WTC11 (cell line): ENCODE results near the gene GTF3C4. TPM values are rescaled to one million over a fixed set of nuclear protein-coding genes. Genes with fewer than 3 reads are reported as not detected.

Experiments used
- ATAC-seq: fragments of 200-7000 bp; cut with Tn5 transposase; 2 replicates; pipeline ENCODE4 v1.10.0; 2021; ENCODE audit warnings: mild to moderate bottlenecking, moderate library complexity
- CTCF ChIA-PET: fragments of 300-600 bp; sonication (Branson Sonifier 250); formaldehyde crosslinking; loops from one replicate; lab custom pipeline; 2021; ENCODE audit warnings: antibody characterized with exemption; lab: Charles Lee
- POLR2A ChIA-PET: fragments of 350-600 bp; sonication (Branson Sonifier 250); formaldehyde crosslinking; loops from one replicate; lab custom pipeline; 2021; ENCODE audit warnings: antibody characterized with exemption; lab: Charles Lee
- DNase-seq: peaks from one replicate; pipeline ENCODE4 v3.0.0; 2021; ENCODE audit warnings: low spot score
- H3K27ac Mint-ChIP-seq: 2 replicates; pipeline ENCODE4 v1.8.0; 2021; ENCODE audit warnings: mixed read lengths
- H3K27me3 Mint-ChIP-seq: 2 replicates; pipeline ENCODE4 v1.8.0; 2021; ENCODE audit warnings: low read depth, mild to moderate bottlenecking, moderate library complexity, mixed read lengths
- H3K36me3 Mint-ChIP-seq: 2 replicates; pipeline ENCODE4 v1.8.0; 2021; ENCODE audit warnings: mixed read lengths
- H3K4me1 Mint-ChIP-seq: 2 replicates; pipeline ENCODE4 v1.8.0; 2022; ENCODE audit warnings: mixed read lengths
- H3K4me3 Mint-ChIP-seq: 2 replicates; pipeline ENCODE4 v1.8.0; 2021; ENCODE audit warnings: mild to moderate bottlenecking, moderate library complexity, mixed read lengths
- H3K9me3 Mint-ChIP-seq: 2 replicates; pipeline ENCODE4 v1.8.0; 2021; ENCODE audit warnings: mixed read lengths
- ARID4B ChIP-seq: sonication (generic); formaldehyde crosslinking; IDR thresholded peaks from 2 replicates; pipeline ENCODE4 v1.8.0; 2023; ENCODE audit warnings: missing genetic modification reagents, mild to moderate bottlenecking, borderline replicate concordance
- CDX4 ChIP-seq: fragments of 250-450 bp; sonication (Bioruptor Pico); IDR thresholded peaks from 2 replicates; pipeline ENCODE4 v1.9.0; 2021; ENCODE audit warnings: moderate library complexity, mild to moderate bottlenecking, inconsistent platforms, borderline replicate concordance
- ELF4 ChIP-seq: sonication (generic); formaldehyde crosslinking; IDR thresholded peaks from 2 replicates; pipeline ENCODE4 v1.8.1; 2022; ENCODE audit warnings: low read depth, mild to moderate bottlenecking, moderate library complexity, missing genetic modification reagents
- ERG ChIP-seq: fragments of 250-450 bp; sonication (Bioruptor Pico); IDR thresholded peaks from 2 replicates; pipeline ENCODE4 v1.8.0; 2021; ENCODE audit warnings: mild to moderate bottlenecking
- GABPB1 ChIP-seq: sonication (generic); formaldehyde crosslinking; IDR thresholded peaks from 2 replicates; pipeline ENCODE4 v1.8.1; 2023; ENCODE audit warnings: mild to moderate bottlenecking, missing genetic modification reagents
- MLX ChIP-seq: sonication (generic); formaldehyde crosslinking; IDR thresholded peaks from 2 replicates; pipeline ENCODE4 v1.8.1; 2023; ENCODE audit warnings: mild to moderate bottlenecking, missing genetic modification reagents, moderate library complexity
- MXD4 ChIP-seq: fragments of 250-450 bp; sonication (Bioruptor Pico); IDR thresholded peaks from 2 replicates; pipeline ENCODE4 v1.8.0; 2021; ENCODE audit warnings: mild to moderate bottlenecking, moderate library complexity, borderline replicate concordance
- NR2C2 ChIP-seq: sonication (generic); formaldehyde crosslinking; IDR thresholded peaks from 2 replicates; pipeline ENCODE4 v1.8.0; 2022; ENCODE audit warnings: mild to moderate bottlenecking, missing genetic modification reagents
- NR3C1 ChIP-seq: sonication (generic); formaldehyde crosslinking; conservative IDR thresholded peaks from 2 replicates; pipeline ENCODE4 v1.8.1; 2023; ENCODE audit warnings: low read depth, mild to moderate bottlenecking, missing genetic modification reagents
- OVOL2 ChIP-seq: fragments of 250-450 bp; sonication (Bioruptor Pico); IDR thresholded peaks from 2 replicates; pipeline ENCODE4 v1.9.0; 2021; ENCODE audit warnings: mild to moderate bottlenecking, borderline replicate concordance
- RELA ChIP-seq: sonication (generic); formaldehyde crosslinking; IDR thresholded peaks from 2 replicates; pipeline ENCODE4 v1.8.1; 2022; ENCODE audit warnings: missing genetic modification reagents, mild to moderate bottlenecking, borderline replicate concordance
- SMAD3 ChIP-seq: sonication (generic); formaldehyde crosslinking; IDR thresholded peaks from 2 replicates; pipeline ENCODE4 v1.8.0; 2022; ENCODE audit warnings: missing genetic modification reagents, mild to moderate bottlenecking, borderline replicate concordance
- SMAD4 ChIP-seq: sonication (generic); formaldehyde crosslinking; IDR thresholded peaks from 2 replicates; pipeline ENCODE4 v1.8.0; 2022; ENCODE audit warnings: mild to moderate bottlenecking, missing genetic modification reagents
- TEAD4 ChIP-seq: sonication (generic); formaldehyde crosslinking; IDR thresholded peaks from 2 replicates; pipeline ENCODE4 v1.8.0; 2022; ENCODE audit warnings: mild to moderate bottlenecking, missing genetic modification reagents
- ZMAT4 ChIP-seq: fragments of 250-450 bp; sonication (Bioruptor Pico); IDR thresholded peaks from 2 replicates; pipeline ENCODE4 v1.9.0; 2021; ENCODE audit warnings: mild to moderate bottlenecking
- ZNF121 ChIP-seq: sonication (generic); formaldehyde crosslinking; IDR thresholded peaks from 2 replicates; pipeline ENCODE4 v1.8.0; 2023; ENCODE audit warnings: missing genetic modification reagents
- ZNF219 ChIP-seq: sonication (generic); formaldehyde crosslinking; IDR thresholded peaks from 2 replicates; pipeline ENCODE4 v1.8.0; 2023; ENCODE audit warnings: missing genetic modification reagents, mild to moderate bottlenecking, borderline replicate concordance
- ZNF263 ChIP-seq: sonication (generic); formaldehyde crosslinking; IDR thresholded peaks from 2 replicates; pipeline ENCODE4 v1.8.1; 2022; ENCODE audit warnings: low read depth, mild to moderate bottlenecking, moderate library complexity, missing genetic modification reagents
- ZNF281 ChIP-seq: sonication (generic); formaldehyde crosslinking; IDR thresholded peaks from 2 replicates; pipeline ENCODE4 v1.8.0; 2023; ENCODE audit warnings: mild to moderate bottlenecking, missing genetic modification reagents
- ZNF396 ChIP-seq: fragments of 250-450 bp; sonication (Bioruptor Pico); IDR thresholded peaks from 2 replicates; pipeline ENCODE4 v1.8.0; 2021; ENCODE audit warnings: mild to moderate bottlenecking, moderate library complexity, borderline replicate concordance
- ZNF671 ChIP-seq: fragments of 250-450 bp; sonication (Bioruptor Pico); IDR thresholded peaks from 2 replicates; pipeline ENCODE4 v1.8.0; 2021; ENCODE audit warnings: mild to moderate bottlenecking
- ZSCAN18 ChIP-seq: fragments of 250-450 bp; sonication (Bioruptor Pico); IDR thresholded peaks from 2 replicates; pipeline ENCODE4 v2.1.2; 2022; ENCODE audit warnings: mild to moderate bottlenecking, moderate library complexity
- total RNA-seq: library from RNA; stranded (reverse); gene quantifications from 3 replicates; pipeline ENCODE4 v1.2.3, GENCODE V29; 2021

GTF3C4 gene
- total RNA-seq, 1 experiment from 2014 or later, result 31.6 TPM

- no peaks in the 10 kb centered on the region for H3K9me3 Mint-ChIP-seq
- H3K27ac Mint-ChIP-seq, result no peak overlapping the region
- no peaks in the 10 kb centered on the region for H3K27me3 Mint-ChIP-seq
- no peaks in the 10 kb centered on the region for H3K4me1 Mint-ChIP-seq
- ATAC-seq, result no peak
- no peak for TF ChIP-seq ZNF219 (CRISPR knock-in tag)
- no peak for TF ChIP-seq ZNF263 (CRISPR knock-in tag)
- no peak for TF ChIP-seq ELF4 (CRISPR knock-in tag)
- no peak for TF ChIP-seq SMAD4 (CRISPR knock-in tag)
- DNase-seq, result no peak
- no peak overlapping the region for H3K4me3 Mint-ChIP-seq
- CTCF ChIA-PET, result interaction anchor here (0.6 kb wide), 1 partner anchor 59 kb away, joined by 4 read pairs; no protein-coding TSS in a partner anchor
- POLR2A ChIA-PET, result no interaction called here
- H3K36me3 Mint-ChIP-seq, result peaks cover 62% of the 10 kb centered on the region
These were observed 11.3 kb downstream of the GTF3C4 start for GRCh38 chr9:132681561-132681960.

GRCh38 chr9:132683873-132684272 is 13.6 kb downstream of the GTF3C4 start:
- Mint-ChIP-seq H3K9me3 (no peaks in the 10 kb centered on the region), H3K36me3 (peaks cover 66% of the 10 kb centered on the region), H3K4me3 (no peak overlapping the region), H3K27me3 (no peaks in the 10 kb centered on the region), H3K4me1 (no peaks in the 10 kb centered on the region), H3K27ac (no peak overlapping the region)
- ATAC-seq, result no peak
- TF ChIP-seq ZNF281 (CRISPR knock-in tag) (no peak), OVOL2 (CRISPR knock-in tag) (no peak), MLX (CRISPR knock-in tag) (no peak), TEAD4 (no peak), ZSCAN18 (CRISPR knock-in tag) (no peak), ARID4B (no peak), NR2C2 (CRISPR knock-in tag) (no peak), RELA (CRISPR knock-in tag) (no peak), GABPB1 (CRISPR knock-in tag) (no peak)
- CTCF ChIA-PET, result no interaction called here
- POLR2A ChIA-PET, result no interaction called here
- DNase-seq, result no peak

- Mint-ChIP-seq H3K27me3 (peaks cover 3% of the 10 kb centered on the region; the same call in 1 of the 2 replicates), H3K36me3 (peaks cover 54% of the 10 kb centered on the region), H3K4me1 (no peaks in the 10 kb centered on the region), H3K4me3 (no peak overlapping the region), H3K9me3 (peaks cover 6% of the 10 kb centered on the region), H3K27ac (no peak overlapping the region)
- ChIA-PET CTCF (no interaction called here), POLR2A (no interaction called here)
- DNase-seq (no peak), ATAC-seq (no peak)
- TF ChIP-seq ZNF121 (CRISPR knock-in tag) (no peak), ZMAT4 (CRISPR knock-in tag) (no peak), CDX4 (CRISPR knock-in tag) (no peak), MXD4 (no peak), ERG (CRISPR knock-in tag) (no peak), SMAD3 (CRISPR knock-in tag) (no peak), NR3C1 (CRISPR knock-in tag) (no peak), ZNF396 (no peak), NR2C2 (CRISPR knock-in tag) (no peak), ZNF671 (CRISPR knock-in tag) (no peak)
These were observed 20.4 kb downstream of the GTF3C4 start for GRCh38 chr9:132690696-132691095.
